HG03575 (cell line): ENCODE results near the gene MTHFSD.

Experiments used
- ATAC-seq: cut with Tn5 transposase; IDR thresholded peaks from one replicate; pipeline ENCODE4 v1.9.1; 2021; ENCODE audit not compliant: unreplicated experiment, insufficient number of reproducible peaks, low FRiP score; ENCODE audit errors: extremely low read depth

MTHFSD gene

DNA sequence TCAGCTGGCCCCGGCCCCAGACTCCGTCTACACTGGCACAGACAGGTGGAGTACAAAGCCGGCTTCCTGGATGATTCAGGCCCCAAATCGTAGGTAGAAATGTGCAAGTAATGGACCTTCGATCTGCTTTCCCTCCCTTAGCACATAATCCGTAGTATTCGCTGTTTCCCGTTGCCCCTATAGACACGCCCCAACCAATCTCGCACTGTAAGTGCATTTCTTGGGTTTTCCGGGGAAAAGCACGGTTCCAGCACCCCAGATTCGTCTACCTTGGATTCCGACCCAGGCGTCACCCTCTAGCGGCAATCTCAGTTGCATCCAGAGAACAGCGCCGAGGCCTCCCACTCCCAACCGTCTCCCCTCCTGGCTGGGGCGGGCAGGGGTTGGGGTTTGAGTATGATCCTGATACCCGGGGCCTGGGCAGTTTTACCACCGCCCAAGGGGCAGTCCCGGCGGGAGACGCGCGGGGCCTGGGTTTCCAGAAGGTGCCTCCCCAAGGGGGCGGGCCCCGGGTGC, 56.8 kb downstream of the MTHFSD start:
- ATAC-seq = no peak

DNA sequence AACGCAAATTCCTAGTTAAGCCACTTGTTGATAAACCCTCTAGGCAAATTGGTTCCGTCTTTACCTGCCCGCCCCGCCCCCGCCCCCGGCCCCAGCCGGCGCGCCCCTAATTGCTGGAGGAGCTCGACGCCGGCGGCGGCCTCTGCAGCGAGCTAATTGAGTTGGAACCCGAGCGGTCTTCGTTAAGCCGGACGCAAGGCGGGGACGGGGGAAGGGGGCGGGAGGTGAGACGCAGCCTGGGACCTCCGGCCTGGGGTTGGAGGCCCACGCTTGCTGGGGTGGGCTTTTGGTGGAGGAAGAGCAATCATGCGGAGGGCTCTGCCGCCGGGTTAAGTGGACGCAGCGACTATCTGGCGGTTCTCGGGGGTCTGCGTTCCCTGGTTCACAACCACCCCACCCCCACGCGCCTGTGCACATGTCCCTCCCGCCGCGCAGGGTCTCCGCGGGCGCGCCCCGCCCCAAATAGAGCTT, 57.4 kb downstream of the MTHFSD start:
- ATAC-seq = no peak

DNA sequence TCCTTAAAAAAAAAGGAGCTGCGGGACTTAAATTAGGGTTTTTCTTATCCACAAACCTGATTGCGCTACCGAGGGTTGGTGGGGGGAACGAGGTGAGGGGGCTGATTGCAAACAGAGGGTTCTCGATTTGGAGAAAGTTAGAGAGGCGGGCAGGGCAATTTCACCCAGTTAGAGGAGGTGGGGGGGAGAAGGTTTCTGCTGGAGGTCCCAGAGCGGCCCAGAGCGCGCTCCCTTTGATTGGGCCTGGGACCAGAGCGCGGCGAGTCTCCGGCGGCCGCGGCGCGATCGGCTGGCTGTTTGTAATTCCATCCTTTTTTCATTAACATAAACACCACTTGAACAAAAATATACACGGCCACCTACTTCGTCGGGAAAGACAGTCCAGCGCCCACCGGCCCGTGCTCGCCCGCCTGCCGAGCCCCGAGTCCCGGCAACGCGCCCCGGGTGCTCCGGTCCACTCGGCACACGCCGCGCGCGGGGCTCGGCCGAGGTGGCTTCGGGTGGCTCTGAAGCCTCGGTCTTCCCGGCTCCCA, 58.0 kb downstream of the MTHFSD start:
- no peak for ATAC-seq

DNA sequence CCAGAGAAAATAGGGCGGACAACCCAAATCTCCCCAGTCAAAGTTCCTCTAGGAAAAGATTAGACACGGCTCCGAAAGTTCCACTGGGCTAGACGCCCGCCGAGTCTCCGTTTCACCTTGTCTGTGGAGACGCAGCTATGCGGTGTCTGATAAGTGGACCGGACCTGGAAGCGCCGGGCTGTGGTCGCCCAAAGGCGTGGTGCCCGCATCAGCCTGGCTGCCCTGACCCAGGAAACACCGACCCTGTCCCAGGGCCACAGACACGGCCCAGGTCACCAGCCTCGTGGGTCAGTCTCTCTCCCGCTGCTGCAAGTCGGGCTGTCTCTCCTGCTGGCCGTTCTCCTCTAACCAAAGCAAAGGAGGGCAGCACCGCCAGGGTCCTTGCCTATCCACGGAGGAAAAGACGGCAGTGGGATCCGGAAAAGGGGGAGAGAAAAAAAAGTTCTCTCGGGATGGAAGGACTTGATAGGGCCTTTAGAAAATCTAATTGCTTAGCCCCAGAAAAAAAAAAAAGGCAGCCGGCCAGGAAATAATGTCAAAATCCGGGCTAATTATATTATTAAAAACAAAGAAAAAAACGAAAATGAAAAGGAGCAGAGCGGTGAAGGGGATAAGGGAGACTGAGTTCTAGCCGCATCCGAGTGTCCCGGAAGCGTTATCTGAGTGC, 58.6 kb downstream of the MTHFSD start:
- ATAC-seq = no peak

DNA sequence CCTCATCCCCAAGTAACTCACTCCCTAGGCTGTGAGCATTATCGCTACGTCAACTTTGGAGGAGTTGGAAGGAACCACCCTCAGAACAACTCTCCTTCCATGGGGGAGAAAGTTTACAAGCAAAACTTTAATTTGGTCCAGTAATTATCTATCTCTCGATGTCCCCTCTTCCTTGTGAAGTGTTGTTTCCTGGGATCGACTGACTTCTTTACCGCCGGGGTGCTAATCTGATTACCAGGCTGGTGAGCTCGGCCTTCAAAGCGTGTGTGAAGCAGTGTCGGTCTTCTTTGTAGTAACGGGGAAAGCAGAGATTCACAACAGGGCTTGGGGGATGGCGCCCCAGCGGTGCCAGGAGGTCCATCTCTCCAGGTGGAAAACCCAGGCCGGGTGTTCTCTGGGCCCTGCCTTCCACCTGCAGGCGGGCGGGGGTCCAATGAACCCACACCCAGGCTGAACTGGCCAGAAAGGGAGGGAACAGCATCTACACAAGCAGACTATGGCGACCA, 59.2 kb downstream of the MTHFSD start:
- ATAC-seq = no peak

DNA sequence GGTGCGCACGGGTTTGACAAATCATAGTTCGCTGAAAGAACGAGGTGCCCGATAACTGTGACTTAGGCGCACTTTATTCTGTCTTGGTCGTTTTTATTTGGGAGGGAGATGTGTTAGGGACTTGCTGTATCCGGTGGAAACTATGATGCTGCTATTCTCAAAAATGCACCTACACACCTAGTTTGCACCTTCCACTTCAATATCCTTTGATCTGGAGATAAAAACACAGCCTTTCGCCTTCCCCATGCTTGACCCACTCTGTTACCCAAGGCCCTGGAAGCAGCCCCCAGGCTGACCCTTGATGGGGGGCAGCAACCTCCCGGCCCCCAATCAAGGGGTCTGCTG, 59.7 kb downstream of the MTHFSD start:
- ATAC-seq = no peak

DNA sequence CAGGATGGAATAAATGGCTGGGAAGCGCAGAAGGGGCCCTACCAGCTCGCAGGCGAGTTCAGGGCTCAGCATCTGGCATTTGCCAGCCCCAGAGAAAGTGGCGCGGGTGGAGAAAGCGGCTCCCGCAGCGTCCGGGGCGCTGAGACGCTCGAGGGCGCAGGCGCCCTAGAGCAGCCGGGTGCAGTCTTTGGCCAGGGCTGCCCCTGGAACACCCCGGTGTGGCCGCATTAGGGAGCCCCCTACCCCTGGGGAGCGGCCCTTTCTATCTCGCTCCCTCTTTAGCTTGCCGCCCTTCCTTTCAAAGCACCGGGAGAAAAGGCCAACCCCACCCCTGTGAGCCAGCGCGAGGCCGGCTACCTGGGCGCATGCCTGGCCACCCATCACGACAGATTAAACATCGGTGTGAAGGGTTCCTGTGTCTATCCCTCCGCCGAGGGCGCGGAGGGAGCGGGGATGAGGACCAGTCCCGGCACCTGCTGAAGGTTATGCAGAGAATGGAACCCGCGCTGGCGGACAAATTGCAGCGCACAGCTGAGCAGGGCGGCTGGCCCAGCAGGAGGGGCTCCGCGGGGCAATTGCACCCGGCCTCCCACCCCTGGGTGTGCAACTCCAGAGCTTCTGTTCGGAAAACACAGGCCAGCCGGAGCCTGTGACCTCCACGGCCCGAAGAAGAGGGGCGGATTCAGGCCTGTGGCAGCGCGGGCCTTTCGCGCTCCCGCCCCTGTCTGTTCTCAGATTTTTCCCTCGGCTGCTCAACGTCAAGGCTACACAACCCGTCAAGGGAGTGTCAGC, 60.3 kb downstream of the MTHFSD start:
- no peak for ATAC-seq

DNA sequence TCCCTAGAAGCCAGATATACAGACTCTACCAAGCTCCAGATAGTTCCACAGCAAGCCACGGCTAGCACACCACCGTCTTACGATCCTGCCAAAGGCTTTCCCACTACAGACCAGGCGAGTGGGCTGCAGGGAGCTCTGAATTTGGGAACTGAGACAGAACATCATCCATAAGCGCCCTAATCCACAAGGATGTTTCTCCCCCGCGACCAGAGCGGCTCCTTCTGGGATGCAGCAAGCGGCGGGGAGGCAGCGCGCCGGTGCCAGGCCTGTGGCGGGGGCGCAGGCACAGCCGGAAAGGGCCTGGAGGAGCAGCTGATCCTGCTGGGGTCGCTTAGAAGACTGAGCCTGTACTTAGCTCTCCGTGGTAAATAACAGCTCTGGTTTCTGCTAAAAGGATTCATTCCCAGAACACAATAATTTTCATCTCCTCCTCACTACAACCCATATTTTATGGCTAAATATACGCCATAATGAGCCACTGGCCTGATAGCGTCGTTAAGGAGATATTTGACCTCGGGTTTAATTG, 60.9 kb downstream of the MTHFSD start:
- ATAC-seq = no peak

DNA sequence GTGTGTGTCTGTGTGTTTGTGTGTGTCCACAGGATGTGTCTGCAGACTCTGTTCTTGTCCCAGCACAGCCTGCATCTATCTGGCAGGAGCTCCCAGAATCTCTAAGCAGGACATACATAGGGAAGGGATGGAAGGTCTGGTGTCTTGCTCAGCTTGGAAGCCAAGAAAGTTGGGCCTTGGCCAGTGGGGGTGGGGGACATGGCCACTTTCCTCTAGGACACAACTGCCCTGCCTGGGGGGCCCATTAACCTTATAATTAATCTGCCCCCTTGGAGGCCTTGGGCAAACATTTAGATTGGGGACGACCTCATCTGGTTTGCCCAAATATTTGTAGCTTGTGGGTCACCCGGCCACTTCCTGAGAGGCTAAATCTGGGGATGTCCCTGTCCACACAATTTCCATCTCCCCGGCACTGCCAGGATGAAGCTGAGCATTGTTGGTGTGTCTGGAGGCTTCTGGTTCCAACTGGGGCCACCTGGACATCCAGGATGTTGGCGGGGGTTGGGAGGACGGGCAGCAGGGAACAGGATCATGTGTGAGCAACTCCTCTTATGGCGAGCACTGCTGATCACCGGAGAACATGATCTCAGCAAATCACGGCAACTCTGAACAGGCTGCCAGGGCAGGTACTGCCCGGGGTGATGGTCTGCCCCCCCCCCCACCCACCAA, 61.9 kb downstream of the MTHFSD start:
- ATAC-seq = no peak

DNA sequence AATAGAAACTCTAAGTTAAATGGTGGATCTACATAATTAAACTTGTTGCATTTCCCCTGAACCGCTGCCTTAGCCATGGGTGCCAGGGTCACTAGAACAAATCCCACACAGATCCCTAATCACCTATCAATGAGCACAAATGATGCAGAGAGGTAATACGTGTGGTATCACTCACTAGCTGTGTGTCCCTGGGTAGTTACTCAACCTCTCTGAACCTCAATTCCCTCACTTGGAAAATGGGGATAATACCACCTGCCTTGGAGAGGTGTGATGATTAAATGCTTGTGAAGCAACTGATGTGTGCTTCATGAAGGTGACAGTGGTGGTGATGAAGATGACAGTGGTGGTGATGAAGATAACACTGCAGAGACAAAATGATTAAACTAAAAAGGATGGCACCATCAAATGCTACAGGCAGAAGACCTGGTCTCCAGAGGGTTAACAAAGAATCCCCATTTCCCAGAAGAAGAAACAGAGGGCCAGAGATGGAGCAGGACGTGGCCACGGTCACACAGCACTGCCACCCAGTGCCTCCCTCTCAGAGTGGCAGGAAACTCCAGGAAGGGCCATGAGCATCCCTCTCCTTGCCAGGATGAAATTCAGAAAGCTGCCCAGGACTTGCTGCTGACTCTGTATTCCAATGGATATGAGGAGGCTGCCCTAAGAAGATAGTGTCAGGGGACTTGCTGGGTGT, 62.6 kb downstream of the MTHFSD start:
- ATAC-seq = no peak

DNA sequence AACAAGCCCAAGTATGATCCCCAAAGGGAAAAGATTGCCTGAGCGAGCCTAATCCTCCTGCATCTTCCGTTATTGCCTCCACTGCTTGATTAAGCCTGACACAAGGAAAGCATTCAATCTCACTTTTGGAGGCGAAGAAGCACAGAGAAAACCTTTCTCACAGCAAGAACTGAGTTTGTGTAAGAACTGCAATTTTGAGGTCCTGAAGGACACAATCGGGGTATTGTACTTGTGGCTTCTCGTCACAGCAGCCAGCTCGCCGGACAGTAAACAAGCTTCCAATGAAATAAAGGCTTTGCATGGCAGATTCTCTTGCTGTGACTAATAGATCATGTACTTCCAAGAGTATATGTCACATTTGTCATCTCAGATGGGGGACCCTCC, 63.4 kb downstream of the MTHFSD start:
- no peak for ATAC-seq

DNA sequence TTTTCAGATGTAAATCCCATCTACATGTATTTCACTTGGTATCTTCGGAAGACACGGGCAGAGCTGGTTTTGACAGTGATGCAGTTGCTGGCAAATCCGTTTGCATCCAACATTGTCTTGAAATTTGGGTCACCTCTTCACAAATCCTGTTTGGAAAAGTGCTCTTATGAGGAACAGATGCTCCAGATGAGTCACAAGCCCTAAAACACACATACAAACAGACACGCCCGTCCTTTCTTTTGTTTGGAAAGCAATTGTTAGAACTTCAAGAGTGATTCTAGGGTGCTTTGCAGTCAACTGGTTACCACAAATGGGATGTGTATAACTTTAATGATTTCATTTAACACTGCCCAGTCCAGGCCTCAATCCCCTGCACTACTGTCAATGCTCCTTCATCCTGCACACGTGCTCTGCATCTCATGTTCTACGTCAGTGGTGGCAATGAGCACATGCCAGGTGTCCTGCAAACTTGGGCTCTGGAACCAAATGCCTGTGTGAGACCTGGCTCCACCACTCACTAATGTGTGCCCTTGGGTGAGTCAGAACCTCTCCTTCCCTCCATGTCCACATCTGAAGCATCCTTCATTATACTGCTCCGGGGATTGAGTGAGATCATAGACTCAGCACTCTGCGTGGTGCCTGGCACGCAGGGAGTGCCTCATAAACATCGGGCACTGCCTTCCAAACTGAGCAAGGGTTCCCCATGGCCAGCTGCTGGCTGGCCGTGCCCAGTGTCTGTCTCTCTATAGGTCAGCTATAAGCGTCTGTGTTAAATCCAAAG, 64.0 kb downstream of the MTHFSD start:
- no peak for ATAC-seq

DNA sequence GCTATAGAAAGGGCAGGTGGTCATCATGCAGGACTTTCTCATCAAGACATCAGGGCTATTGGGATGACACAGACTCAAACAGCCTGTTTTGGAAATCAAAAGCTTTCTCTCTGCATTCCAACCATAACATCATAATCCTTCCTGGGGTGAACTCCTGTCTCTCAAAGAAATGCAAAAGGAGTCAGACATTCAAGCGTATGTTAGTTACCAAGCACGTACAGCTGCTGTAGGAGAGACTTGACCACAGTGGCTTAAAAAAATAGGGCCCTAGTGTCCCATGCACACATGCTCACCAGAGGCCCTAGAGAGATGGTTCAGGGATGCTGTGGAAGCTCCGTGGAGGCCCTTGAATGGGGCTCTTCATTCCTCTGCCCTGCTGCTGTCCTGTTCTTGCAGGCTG, 69.3 kb downstream of the MTHFSD start:
- ATAC-seq = no peak

DNA sequence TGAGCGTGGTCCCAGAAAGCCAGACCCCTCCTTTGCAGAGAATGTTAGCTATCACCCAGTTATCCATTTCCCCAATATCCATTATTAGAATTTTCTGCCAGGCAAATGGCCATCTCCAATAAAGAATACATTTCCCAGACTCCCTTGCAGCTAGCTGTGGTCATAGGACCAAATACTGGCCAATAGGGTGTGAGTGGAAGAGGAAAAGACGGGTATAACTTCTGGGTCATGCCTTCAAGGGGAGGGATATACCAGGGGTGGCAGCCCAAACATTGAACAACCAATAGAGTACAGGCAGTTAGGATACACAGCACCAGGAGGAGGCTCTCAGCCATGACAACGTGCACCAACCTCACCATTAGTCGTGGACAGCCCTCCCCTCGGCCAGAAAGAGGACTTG, 70.8 kb downstream of the MTHFSD start:
- no peak for ATAC-seq

DNA sequence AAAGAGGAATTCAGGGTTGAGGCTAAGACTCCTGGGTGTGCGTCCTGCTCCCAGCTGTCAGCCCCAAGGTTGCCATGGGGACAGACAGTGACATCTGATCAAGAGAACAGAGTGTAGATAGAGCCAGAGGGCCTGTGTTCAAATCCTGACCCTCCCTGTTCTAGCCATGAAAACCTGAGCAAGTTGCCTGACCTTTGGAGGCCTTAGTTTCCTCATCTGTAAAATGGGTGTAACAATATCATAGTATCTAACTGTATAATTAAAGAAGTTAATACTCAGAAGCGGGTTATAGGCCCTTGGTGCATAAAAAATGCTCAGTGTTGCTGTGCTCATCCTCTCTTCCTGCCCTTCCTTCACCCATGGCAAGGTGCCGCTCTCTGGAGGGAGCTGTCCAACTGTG, 73.4 kb downstream of the MTHFSD start:
- ATAC-seq = no peak

DNA sequence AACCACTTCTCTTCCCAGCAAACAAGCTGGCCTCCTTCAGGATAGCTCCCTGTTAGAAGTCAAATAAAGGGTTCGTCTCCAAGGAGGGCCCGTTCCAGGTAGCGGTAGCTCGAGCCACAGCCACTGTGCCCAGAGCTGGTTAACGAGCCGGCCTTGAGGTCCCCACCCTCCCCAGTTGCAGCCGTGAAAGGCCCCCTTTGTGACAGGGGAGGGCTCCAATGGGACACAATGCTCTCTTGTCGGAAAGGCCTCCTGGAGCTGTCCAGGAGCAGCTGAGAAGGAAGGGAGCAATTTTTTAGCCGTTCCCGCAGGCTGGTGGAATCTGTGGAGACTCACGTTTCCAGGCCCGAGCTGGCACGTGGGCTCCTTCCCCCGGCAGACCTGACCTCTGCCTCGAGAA, 74.6 kb downstream of the MTHFSD start:
- no peak for ATAC-seq
